ENCODE data around the gene WEE2.

The WEE2 gene

GRCh38 chr7:141698247-141699015 lies 9.7 kb upstream of the WEE2 start:
- DNase-seq (ENCODE audit: low read depth) = peak; percentile 40
- no peak overlapping the region for H3K4me3 ChIP-seq (ENCODE audit: low read depth, low read length)
- no peak for TF ChIP-seq MAX (IDR thresholded peaks at IDR 0.05; ENCODE audit: low read depth, low read length)
- no peak for TF ChIP-seq CTCF (IDR thresholded peaks at IDR 0.05; ENCODE audit: low read depth, low read length)
- no peak for TF ChIP-seq MYC (IDR thresholded peaks at IDR 0.05; ENCODE audit: low read depth, low read length)
- no peak for TF ChIP-seq POLR2A (IDR thresholded peaks at IDR 0.05; ENCODE audit: extremely low read depth, insufficient read length)

GRCh38 chr7:141699860-141700259 lies 8.3 kb upstream of the WEE2 start:
- H3K4me3 ChIP-seq (ENCODE audit: low read depth, low read length) = no peak overlapping the region
- DNase-seq (ENCODE audit: low read depth) = no peak
- TF ChIP-seq MAX (IDR thresholded peaks at IDR 0.05; ENCODE audit: low read depth, low read length) = no peak

- no peak overlapping the region for H3K4me3 ChIP-seq (ENCODE audit: low read depth, low read length)
- DNase-seq (ENCODE audit: low read depth) = no peak
These were observed 7.8 kb upstream of the WEE2 start for GRCh38 chr7:141700296-141700847.

GRCh38 chr7:141700848-141701371 lies 7.2 kb upstream of the WEE2 start:
- peak overlapping the region; percentile 54 for H3K4me3 ChIP-seq (ENCODE audit: low read depth, low read length)
- DNase-seq (ENCODE audit: low read depth) = peak; percentile 13
- TF ChIP-seq MAX (IDR thresholded peaks at IDR 0.05; ENCODE audit: low read depth, low read length) (no peak), MYC (IDR thresholded peaks at IDR 0.05; ENCODE audit: low read depth, low read length) (no peak), CTCF (IDR thresholded peaks at IDR 0.05; ENCODE audit: low read depth, low read length) (no peak), POLR2A (IDR thresholded peaks at IDR 0.05; ENCODE audit: extremely low read depth, insufficient read length) (no peak)

More at GRCh38 chr7:141700296-141700847, 7.8 kb upstream of the WEE2 start:
- TF ChIP-seq POLR2A (IDR thresholded peaks at IDR 0.05; ENCODE audit: extremely low read depth, insufficient read length) (no peak), CTCF (IDR thresholded peaks at IDR 0.05; ENCODE audit: low read depth, low read length) (no peak), MAX (IDR thresholded peaks at IDR 0.05; ENCODE audit: low read depth, low read length) (no peak), MYC (IDR thresholded peaks at IDR 0.05; ENCODE audit: low read depth, low read length) (no peak)

- no peak for TF ChIP-seq MAX (IDR thresholded peaks at IDR 0.05; ENCODE audit: low read depth, low read length)
- peak; percentile 84 for DNase-seq (ENCODE audit: low read depth)
- H3K4me3 ChIP-seq (ENCODE audit: low read depth, low read length) = peak overlapping the region; percentile 53
These were observed 6.6 kb upstream of the WEE2 start for GRCh38 chr7:141701489-141702046.

- TF ChIP-seq MAX (IDR thresholded peaks at IDR 0.05; ENCODE audit: low read depth, low read length) = no peak
- TF ChIP-seq MYC (IDR thresholded peaks at IDR 0.05; ENCODE audit: low read depth, low read length) = no peak
- peak within 1 kb of the TSS; percentile 64 for H3K4me3 ChIP-seq (ENCODE audit: low read depth, low read length)
- DNase-seq (ENCODE audit: low read depth) = peak; percentile 69
These were observed 6.0 kb upstream of the WEE2 start, which contains the start of gene DENND11 for GRCh38 chr7:141702047-141702567. Gene DENND11 (minus strand): TSS chr7:141702166. CDS start chr7:141702153, 13 bp downstream.

GRCh38 chr7:141702892-141703291 lies 5.3 kb upstream of the WEE2 start:
- TF ChIP-seq MAX (IDR thresholded peaks at IDR 0.05; ENCODE audit: low read depth, low read length) (no peak), MYC (IDR thresholded peaks at IDR 0.05; ENCODE audit: low read depth, low read length) (no peak), POLR2A (IDR thresholded peaks at IDR 0.05; ENCODE audit: extremely low read depth, insufficient read length) (no peak), CTCF (IDR thresholded peaks at IDR 0.05; ENCODE audit: low read depth, low read length) (no peak)
- H3K4me3 ChIP-seq (ENCODE audit: low read depth, low read length) = no peak overlapping the region
- DNase-seq (ENCODE audit: low read depth) = no peak

All from NB4 (cell line).